Measurements from ENCODE around the gene MMEL1.
"Not testable (repeated sequence)": the region's sequence is repeated elsewhere in the genome, so short reads cannot be mapped to it uniquely, and the experiment has no call there.

Gene MMEL1

GRCh38 chr1:2652152-2652925 lies 19.5 kb upstream of the MMEL1 start:
- not testable (repeated sequence) for H3K4me3 ChIP-seq (ENCODE audit: low read length); DNase-seq (ENCODE audit: low read depth); H3K36me3 ChIP-seq (ENCODE audit: control insufficient read depth, insufficient read depth, low read length, severe bottlenecking); H3K9ac ChIP-seq (ENCODE audit: low read length); H3K4me1 ChIP-seq (ENCODE audit: control insufficient read depth, insufficient read depth, low read length); H3K27me3 ChIP-seq (replicated peaks; ENCODE audit: control insufficient read depth, insufficient read depth, low read length)
- peaks cover 30% of the 10 kb centered on the region for H3K9me3 ChIP-seq (ENCODE audit: control insufficient read depth, low read length)

- Histone ChIP-seq H3K9ac (ENCODE audit: low read length) (no peak overlapping the region), H3K36me3 (ENCODE audit: control insufficient read depth, insufficient read depth, low read length, severe bottlenecking) (no peaks in the 10 kb centered on the region), H3K4me3 (ENCODE audit: low read length) (no peak overlapping the region), H3K4me1 (ENCODE audit: control insufficient read depth, insufficient read depth, low read length) (no peaks in the 10 kb centered on the region), H3K9me3 (ENCODE audit: control insufficient read depth, low read length) (peaks cover 36% of the 10 kb centered on the region), H3K27me3 (replicated peaks; ENCODE audit: control insufficient read depth, insufficient read depth, low read length) (no peaks in the 10 kb centered on the region)
- DNase-seq (ENCODE audit: low read depth): no peak
Observed at GRCh38 chr1:2650967-2651645, 18.3 kb upstream of the MMEL1 start.

GRCh38 chr1:2646837-2647236 lies 14.0 kb upstream of the MMEL1 start:
- no peaks in the 10 kb centered on the region for H3K36me3 ChIP-seq (ENCODE audit: control insufficient read depth, insufficient read depth, low read length, severe bottlenecking)

DNA sequence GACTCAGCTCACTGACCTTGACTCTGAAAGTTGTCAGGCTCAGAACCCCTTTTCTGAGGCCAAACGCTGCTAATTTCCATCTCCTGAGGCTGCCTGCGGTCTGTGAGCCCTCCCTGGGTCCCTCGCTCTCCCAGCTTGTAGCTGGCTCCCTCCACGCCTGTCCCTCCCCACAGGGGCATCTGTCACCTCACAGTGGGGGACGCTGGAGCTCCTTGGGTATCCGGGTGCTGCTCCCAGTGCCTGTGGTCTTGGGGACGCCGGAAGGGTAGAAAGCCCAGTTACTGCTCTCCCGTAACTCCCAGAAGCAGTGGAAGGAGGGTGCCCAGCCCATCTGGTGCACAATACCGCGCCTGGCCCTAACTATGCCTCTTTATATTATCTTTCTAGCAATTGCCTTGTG lies 13.0 kb upstream of the MMEL1 start:
- Histone ChIP-seq H3K4me1 (ENCODE audit: control insufficient read depth, insufficient read depth, low read length) (peaks cover 6% of the 10 kb centered on the region), H3K27me3 (replicated peaks; ENCODE audit: control insufficient read depth, insufficient read depth, low read length) (no peaks in the 10 kb centered on the region), H3K4me3 (ENCODE audit: low read length) (no peak overlapping the region), H3K9me3 (ENCODE audit: control insufficient read depth, low read length) (peaks cover 23% of the 10 kb centered on the region), H3K9ac (ENCODE audit: low read length) (no peak overlapping the region), H3K36me3 (ENCODE audit: control insufficient read depth, insufficient read depth, low read length, severe bottlenecking) (no peaks in the 10 kb centered on the region)
- no peak for DNase-seq (ENCODE audit: low read depth)

More at GRCh38 chr1:2646837-2647236, 14.0 kb upstream of the MMEL1 start:
- H3K9ac ChIP-seq (ENCODE audit: low read length): no peak overlapping the region
- peaks cover 23% of the 10 kb centered on the region for H3K9me3 ChIP-seq (ENCODE audit: control insufficient read depth, low read length)
- peaks cover 5% of the 10 kb centered on the region for H3K4me1 ChIP-seq (ENCODE audit: control insufficient read depth, insufficient read depth, low read length)
- DNase-seq (ENCODE audit: low read depth): no peak
- H3K4me3 ChIP-seq (ENCODE audit: low read length): no peak overlapping the region
- no peaks in the 10 kb centered on the region for H3K27me3 ChIP-seq (replicated peaks; ENCODE audit: control insufficient read depth, insufficient read depth, low read length)

DNA sequence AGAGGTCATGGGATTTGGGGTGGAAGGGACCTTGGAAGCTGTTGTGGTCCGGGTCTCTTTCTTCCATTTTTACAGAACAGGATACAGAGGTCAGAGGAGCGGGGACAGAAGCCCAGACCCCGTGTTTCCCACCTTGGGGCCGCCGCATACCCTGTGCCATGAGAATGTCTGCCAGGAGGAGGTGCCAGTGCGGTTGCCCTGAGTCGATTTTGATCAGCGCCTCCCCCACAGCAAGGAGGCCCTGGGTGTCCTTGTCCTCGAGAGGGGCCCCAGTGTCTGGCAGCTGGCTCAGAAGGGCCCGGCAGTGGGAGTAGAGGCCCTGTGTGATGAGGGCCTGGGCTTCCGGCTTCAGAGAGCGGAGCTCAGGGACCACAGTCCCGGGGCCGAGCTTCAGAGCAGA lies 12.3 kb upstream of the MMEL1 start:
- no peak overlapping the region for H3K4me3 ChIP-seq (ENCODE audit: low read length)
- H3K9ac ChIP-seq (ENCODE audit: low read length): no peak overlapping the region
- no peak for DNase-seq (ENCODE audit: low read depth)
- peaks cover 23% of the 10 kb centered on the region for H3K9me3 ChIP-seq (ENCODE audit: control insufficient read depth, low read length)
- H3K27me3 ChIP-seq (replicated peaks; ENCODE audit: control insufficient read depth, insufficient read depth, low read length): no peaks in the 10 kb centered on the region
- H3K4me1 ChIP-seq (ENCODE audit: control insufficient read depth, insufficient read depth, low read length): peaks cover 6% of the 10 kb centered on the region
- H3K36me3 ChIP-seq (ENCODE audit: control insufficient read depth, insufficient read depth, low read length, severe bottlenecking): no peaks in the 10 kb centered on the region

DNA sequence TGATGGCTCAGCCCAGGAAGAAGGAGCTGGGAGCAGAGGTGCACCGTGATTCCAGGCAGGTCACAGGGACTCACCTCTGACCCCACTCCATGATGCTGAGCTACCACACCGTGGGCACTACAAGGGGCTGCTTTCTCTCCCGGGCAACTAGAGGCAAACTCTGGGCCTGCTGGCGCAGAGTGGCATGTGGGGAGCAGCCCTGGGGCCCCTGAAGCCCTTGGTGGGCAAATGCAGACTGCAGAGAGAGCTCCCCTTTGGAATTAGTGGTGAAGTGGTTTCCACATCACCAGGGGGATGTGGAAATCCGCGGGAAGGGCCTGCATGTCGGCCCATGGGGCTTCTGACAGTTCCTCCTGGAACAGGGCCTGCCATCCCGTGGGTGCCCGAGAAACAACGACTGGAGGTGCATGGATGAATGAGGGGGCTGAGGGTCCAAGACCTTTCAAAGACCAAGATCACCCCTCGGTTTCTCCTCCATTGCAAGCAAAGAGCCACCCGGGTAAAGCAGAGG lies 11.8 kb upstream of the MMEL1 start:
- no peak overlapping the region for H3K9ac ChIP-seq (ENCODE audit: low read length)
- H3K27me3 ChIP-seq (replicated peaks; ENCODE audit: control insufficient read depth, insufficient read depth, low read length): no peaks in the 10 kb centered on the region
- H3K36me3 ChIP-seq (ENCODE audit: control insufficient read depth, insufficient read depth, low read length, severe bottlenecking): no peaks in the 10 kb centered on the region
- H3K4me3 ChIP-seq (ENCODE audit: low read length): no peak overlapping the region
- H3K4me1 ChIP-seq (ENCODE audit: control insufficient read depth, insufficient read depth, low read length): peaks cover 6% of the 10 kb centered on the region
- H3K9me3 ChIP-seq (ENCODE audit: control insufficient read depth, low read length): peaks cover 23% of the 10 kb centered on the region
- no peak for DNase-seq (ENCODE audit: low read depth)

GRCh38 chr1:2644171-2644570 lies 11.4 kb upstream of the MMEL1 start:
- DNase-seq (ENCODE audit: low read depth): no peak

DNA sequence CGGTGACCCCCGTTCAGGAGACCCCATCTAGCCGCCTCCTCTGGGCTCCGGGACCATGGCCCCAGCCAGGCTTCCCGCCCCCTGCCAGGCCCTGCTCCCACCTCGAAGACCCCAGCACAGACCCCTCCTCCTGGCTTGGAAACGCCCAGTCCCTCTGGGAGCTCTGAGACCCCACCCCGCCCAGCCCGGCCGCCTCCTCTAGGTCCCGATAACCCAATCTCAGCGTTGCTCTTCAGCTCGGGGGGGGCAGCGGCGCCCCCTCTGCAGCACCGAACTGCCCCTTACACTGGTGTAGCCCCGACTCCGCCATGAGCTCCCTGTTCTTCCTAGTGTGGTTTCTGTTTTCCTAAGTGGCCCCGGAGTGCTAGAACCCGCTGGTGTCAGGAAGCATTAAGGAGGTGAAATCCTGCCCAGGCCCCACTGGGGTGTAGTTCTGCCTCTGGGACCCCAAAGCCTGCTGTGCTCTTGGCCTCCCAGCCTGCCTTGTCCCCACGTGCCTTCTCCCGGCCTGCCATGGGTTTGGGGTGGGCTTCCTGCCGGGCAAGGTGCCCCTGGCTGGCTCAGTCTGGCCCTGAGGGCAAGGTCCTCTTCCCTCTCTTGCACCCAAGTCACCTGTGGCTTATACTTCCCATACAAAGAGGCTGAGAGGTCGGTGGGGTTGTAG lies 10.7 kb upstream of the MMEL1 start:
- H3K36me3 ChIP-seq (ENCODE audit: control insufficient read depth, insufficient read depth, low read length, severe bottlenecking): no peaks in the 10 kb centered on the region
- H3K4me3 ChIP-seq (ENCODE audit: low read length): peak overlapping the region; percentile 89
- H3K9ac ChIP-seq (ENCODE audit: low read length): peak overlapping the region; percentile 93
- H3K9me3 ChIP-seq (ENCODE audit: control insufficient read depth, low read length): peaks cover 21% of the 10 kb centered on the region
- peaks cover 6% of the 10 kb centered on the region for H3K27me3 ChIP-seq (replicated peaks; ENCODE audit: control insufficient read depth, insufficient read depth, low read length)
- H3K4me1 ChIP-seq (ENCODE audit: control insufficient read depth, insufficient read depth, low read length): peaks cover 6% of the 10 kb centered on the region
- no peak for DNase-seq (ENCODE audit: low read depth)

More at GRCh38 chr1:2644171-2644570, 11.4 kb upstream of the MMEL1 start:
- peaks cover 23% of the 10 kb centered on the region for H3K9me3 ChIP-seq (ENCODE audit: control insufficient read depth, low read length)
- no peaks in the 10 kb centered on the region for H3K27me3 ChIP-seq (replicated peaks; ENCODE audit: control insufficient read depth, insufficient read depth, low read length)
- H3K9ac ChIP-seq (ENCODE audit: low read length): no peak overlapping the region
- H3K4me1 ChIP-seq (ENCODE audit: control insufficient read depth, insufficient read depth, low read length): peaks cover 6% of the 10 kb centered on the region
- H3K4me3 ChIP-seq (ENCODE audit: low read length): no peak overlapping the region
- H3K36me3 ChIP-seq (ENCODE audit: control insufficient read depth, insufficient read depth, low read length, severe bottlenecking): no peaks in the 10 kb centered on the region

DNA sequence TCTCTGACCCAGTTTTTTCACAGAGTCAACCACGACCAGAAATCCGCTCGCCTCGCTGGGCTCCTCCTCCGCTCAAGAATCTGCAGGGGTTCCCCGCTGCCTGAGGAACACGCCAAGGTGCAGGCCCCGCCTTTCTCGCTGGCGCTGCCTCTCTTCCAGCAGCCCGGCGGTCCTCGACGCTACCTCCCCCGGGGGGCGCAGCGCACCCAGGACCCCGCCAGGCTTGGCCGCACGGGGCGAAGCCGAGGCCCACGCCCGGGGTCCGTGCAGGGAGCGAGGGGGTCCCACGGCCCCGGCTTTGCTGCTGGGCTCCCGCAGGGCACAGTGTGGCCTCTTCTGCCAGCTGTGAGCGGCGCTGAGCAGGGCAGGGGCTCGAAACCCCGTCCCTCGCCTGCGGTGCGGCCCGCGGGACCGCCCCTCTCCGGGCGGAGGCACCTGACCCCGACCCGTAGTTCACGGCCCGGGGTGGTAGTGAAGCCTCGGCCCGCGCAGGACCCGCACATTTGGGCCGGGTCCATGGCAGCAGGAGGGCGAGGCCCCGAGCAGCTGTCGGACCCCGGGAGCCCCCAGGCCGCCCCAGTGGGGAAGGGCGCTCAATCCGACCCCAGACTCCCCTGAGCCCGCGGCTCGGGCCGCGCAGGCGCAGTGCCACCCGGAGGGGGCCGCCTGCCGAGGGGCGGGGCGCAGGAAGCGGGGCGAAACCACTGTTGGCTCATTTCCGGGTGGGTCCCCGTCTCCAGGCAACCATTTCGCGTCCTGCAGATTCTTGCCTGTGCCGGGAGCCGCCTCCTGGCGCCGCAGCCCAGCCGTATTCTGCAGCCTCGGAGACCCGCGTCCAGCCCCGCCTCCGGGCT lies 10.0 kb upstream of the MMEL1 start:
- DNase-seq (ENCODE audit: low read depth): peak; percentile 96
- peaks cover 14% of the 10 kb centered on the region for H3K27me3 ChIP-seq (replicated peaks; ENCODE audit: control insufficient read depth, insufficient read depth, low read length)
- H3K4me3 ChIP-seq (ENCODE audit: low read length): peak overlapping the region; percentile 89
- peaks cover 6% of the 10 kb centered on the region for H3K4me1 ChIP-seq (ENCODE audit: control insufficient read depth, insufficient read depth, low read length)
- peaks cover 13% of the 10 kb centered on the region for H3K9me3 ChIP-seq (ENCODE audit: control insufficient read depth, low read length)
- peak overlapping the region; percentile 93 for H3K9ac ChIP-seq (ENCODE audit: low read length)
- no peaks in the 10 kb centered on the region for H3K36me3 ChIP-seq (ENCODE audit: control insufficient read depth, insufficient read depth, low read length, severe bottlenecking)

- H3K4me1 ChIP-seq (ENCODE audit: control insufficient read depth, insufficient read depth, low read length): peaks cover 6% of the 10 kb centered on the region
- H3K9ac ChIP-seq (ENCODE audit: low read length): peak overlapping the region; percentile 93
- DNase-seq (ENCODE audit: low read depth): no peak
- H3K9me3 ChIP-seq (ENCODE audit: control insufficient read depth, low read length): peaks cover 10% of the 10 kb centered on the region
- peak overlapping the region; percentile 89 for H3K4me3 ChIP-seq (ENCODE audit: low read length)
- H3K27me3 ChIP-seq (replicated peaks; ENCODE audit: control insufficient read depth, insufficient read depth, low read length): peaks cover 17% of the 10 kb centered on the region
- H3K36me3 ChIP-seq (ENCODE audit: control insufficient read depth, insufficient read depth, low read length, severe bottlenecking): no peaks in the 10 kb centered on the region
Observed at GRCh38 chr1:2642131-2642559, 9.3 kb upstream of the MMEL1 start.
